Measurements from ENCODE around the gene PRKAR1B. TPM values are rescaled to one million over a fixed set of nuclear protein-coding genes. Genes with fewer than 3 reads are reported as not detected.

The PRKAR1B gene
- total and polyA plus RNA-seq, 10 of the 15 experiments (the other 5 are each of a cell fraction or from before 2014, with no cell fraction given), result 1.4 to 45.6 (median 19.3) TPM

DNA sequence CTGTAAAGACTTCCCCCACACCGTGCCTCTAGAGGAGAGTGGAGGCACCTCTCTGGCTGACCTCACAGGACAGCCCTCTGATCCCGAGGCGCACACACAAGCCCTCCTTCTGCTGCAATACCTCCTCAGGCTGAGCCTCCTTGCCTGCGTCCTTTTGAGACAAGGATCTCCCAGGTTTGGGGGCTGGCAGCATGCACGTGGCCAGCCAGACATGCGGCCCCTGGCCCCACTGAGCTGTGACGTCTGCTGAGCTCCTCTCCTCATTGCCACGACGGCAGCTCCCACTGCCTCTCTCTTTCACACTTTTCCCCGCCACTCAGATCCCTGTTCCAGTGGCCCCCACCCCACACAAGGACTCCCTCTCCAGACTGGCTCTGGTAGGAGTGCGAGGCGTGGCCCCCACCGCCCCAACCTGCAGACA lies 12.8 kb downstream of the PRKAR1B start (continued):
- TF ChIP-seq, protein P1, sequence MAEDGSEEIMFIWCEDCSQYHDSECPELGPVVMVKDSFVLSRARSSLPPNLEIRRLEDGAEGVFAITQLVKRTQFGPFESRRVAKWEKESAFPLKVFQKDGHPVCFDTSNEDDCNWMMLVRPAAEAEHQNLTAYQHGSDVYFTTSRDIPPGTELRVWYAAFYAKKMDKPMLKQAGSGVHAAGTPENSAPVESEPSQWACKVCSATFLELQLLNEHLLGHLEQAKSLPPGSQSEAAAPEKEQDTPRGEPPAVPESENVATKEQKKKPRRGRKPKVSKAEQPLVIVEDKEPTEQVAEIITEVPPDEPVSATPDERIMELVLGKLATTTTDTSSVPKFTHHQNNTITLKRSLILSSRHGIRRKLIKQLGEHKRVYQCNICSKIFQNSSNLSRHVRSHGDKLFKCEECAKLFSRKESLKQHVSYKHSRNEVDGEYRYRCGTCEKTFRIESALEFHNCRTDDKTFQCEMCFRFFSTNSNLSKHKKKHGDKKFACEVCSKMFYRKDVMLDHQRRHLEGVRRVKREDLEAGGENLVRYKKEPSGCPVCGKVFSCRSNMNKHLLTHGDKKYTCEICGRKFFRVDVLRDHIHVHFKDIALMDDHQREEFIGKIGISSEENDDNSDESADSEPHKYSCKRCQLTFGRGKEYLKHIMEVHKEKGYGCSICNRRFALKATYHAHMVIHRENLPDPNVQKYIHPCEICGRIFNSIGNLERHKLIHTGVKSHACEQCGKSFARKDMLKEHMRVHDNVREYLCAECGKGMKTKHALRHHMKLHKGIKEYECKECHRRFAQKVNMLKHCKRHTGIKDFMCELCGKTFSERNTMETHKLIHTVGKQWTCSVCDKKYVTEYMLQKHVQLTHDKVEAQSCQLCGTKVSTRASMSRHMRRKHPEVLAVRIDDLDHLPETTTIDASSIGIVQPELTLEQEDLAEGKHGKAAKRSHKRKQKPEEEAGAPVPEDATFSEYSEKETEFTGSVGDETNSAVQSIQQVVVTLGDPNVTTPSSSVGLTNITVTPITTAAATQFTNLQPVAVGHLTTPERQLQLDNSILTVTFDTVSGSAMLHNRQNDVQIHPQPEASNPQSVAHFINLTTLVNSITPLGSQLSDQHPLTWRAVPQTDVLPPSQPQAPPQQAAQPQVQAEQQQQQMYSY (CRISPR knock-in tag; IDR thresholded peaks at IDR 0.05), result no peak
- TF ChIP-seq SIX5 (IDR thresholded peaks at IDR 0.05; ENCODE audit: low read depth, low read length, severe bottlenecking) (no peak), EGR1 (IDR thresholded peaks at IDR 0.05; ENCODE audit: borderline replicate concordance in 1 of 2, low read depth in 2 of 2, low read length in 2 of 2) (no peak), HDGF (IDR thresholded peaks at IDR 0.05) (no peak), RB1 (IDR thresholded peaks at IDR 0.05; ENCODE audit: borderline replicate concordance) (no peak)

DNA sequence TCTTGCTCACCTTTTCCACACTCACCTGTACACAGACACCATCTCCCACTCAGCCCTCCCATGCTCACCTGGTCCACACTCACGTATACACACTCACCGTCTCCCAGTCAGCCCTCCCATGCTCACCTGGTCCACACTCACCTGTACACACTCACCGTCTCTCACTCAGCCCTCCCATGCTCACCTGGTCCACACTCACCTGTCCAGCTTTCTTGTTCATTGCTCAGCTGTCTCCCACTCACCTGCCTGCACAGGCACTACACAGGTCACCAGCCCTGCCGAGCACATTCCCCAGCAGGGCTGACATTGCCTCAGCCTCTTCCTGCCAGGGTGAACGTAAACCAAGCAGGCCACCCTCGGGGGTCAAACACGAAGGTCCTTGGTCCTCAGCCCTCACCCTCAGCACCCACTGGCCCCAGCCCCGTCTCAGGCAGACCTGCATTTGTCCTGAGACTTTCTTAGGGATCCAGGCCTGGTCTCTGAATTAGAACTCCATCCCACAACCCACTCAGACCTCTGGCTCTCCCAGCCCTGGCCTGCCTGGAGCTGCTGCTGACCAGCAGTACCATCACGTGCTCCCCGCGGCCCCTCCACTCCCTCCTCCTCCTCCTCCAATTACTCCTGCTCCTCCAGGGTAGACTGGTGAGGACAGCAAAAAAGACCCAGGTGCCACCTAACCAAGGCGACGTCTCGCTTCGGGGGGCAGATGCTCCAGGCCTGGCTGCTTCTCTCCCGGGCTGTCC lies 13.4 kb downstream of the PRKAR1B start:
- ChIA-PET SMC1A (ENCODE audit: uncharacterized antibody, unreplicated experiment) (no interaction called here), RAD21 (ENCODE audit: unreplicated experiment) (no interaction called here), CTCF (no interaction called here), POLR2A (no interaction called here)
- no TSS peak for BruUV-seq (replicated peaks)
- in situ Hi-C loops (cut with MboI) (no loop called here), intact Hi-C loops (cut with micrococcal nuclease; ENCODE audit: unreplicated experiment) (no loop called here)
- H3K9me3 ChIP-seq (replicated peaks; ENCODE audit: control insufficient read depth, insufficient read depth, low read length), result no peaks in the 10 kb centered on the region
- no peak overlapping the region for H2AFZ ChIP-seq (ENCODE audit: control insufficient read depth, low read depth, low read length)
- no peak overlapping the region for H3K4me2 ChIP-seq (ENCODE audit: control insufficient read depth, insufficient read depth)
- H3K4me1 ChIP-seq (ENCODE audit: control insufficient read depth, insufficient read depth, low read length), result peaks cover 4% of the 10 kb centered on the region; the same call in 1 of the 2 replicates
- no peak for FAIRE-seq
- H3K27ac ChIP-seq (ENCODE audit: control insufficient read depth, insufficient read depth), result no peak overlapping the region
- H3K9ac ChIP-seq (ENCODE audit: control insufficient read depth, insufficient read depth, low read length), result no peak overlapping the region
- DNase-seq (ENCODE audit: low read depth, low spot score), result no peak
- H3K4me3 ChIP-seq, result no peak overlapping the region
- 84% methylated on average over 16 of the region's 16 CpGs for WGBS (ENCODE audit: insufficient coverage, insufficient replicate concordance, low lambda C conversion rate, missing lambda C conversion rate)
- no peaks in the 10 kb centered on the region for H3K79me2 ChIP-seq (ENCODE audit: control insufficient read depth, insufficient read depth, low read length)
- no peaks in the 10 kb centered on the region; a peak in 1 of 4 replicates for H3K36me3 ChIP-seq (ENCODE audit: control insufficient read depth in 2 of 2, insufficient read depth in 2 of 2, low read length in 1 of 2)
- no peaks in the 10 kb centered on the region for H3K27me3 ChIP-seq (replicated peaks in 1 of 2; ENCODE audit: control insufficient read depth in 2 of 2, insufficient read depth in 2 of 2, low read length in 1 of 2)
- no peaks in the 10 kb centered on the region for H4K20me1 ChIP-seq (ENCODE audit: control insufficient read depth, insufficient read depth)
- ATAC-seq, result no peak
- TF ChIP-seq GATAD2B (conservative IDR thresholded peaks at IDR 0.05; ENCODE audit: low read depth), result no peak
- no peak for TF ChIP-seq MTA2 (IDR thresholded peaks at IDR 0.05; ENCODE audit: low read depth)
- TF ChIP-seq, protein P2, sequence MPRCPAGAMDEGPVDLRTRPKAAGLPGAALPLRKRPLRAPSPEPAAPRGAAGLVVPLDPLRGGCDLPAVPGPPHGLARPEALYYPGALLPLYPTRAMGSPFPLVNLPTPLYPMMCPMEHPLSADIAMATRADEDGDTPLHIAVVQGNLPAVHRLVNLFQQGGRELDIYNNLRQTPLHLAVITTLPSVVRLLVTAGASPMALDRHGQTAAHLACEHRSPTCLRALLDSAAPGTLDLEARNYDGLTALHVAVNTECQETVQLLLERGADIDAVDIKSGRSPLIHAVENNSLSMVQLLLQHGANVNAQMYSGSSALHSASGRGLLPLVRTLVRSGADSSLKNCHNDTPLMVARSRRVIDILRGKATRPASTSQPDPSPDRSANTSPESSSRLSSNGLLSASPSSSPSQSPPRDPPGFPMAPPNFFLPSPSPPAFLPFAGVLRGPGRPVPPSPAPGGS (IDR thresholded peaks at IDR 0.05; ENCODE audit: borderline replicate concordance, insufficient read depth, low read depth, low read length, poor library complexity, severe bottlenecking), result no peak
- TF ChIP-seq, protein P3, sequence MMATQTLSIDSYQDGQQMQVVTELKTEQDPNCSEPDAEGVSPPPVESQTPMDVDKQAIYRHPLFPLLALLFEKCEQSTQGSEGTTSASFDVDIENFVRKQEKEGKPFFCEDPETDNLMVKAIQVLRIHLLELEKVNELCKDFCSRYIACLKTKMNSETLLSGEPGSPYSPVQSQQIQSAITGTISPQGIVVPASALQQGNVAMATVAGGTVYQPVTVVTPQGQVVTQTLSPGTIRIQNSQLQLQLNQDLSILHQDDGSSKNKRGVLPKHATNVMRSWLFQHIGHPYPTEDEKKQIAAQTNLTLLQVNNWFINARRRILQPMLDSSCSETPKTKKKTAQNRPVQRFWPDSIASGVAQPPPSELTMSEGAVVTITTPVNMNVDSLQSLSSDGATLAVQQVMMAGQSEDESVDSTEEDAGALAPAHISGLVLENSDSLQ (IDR thresholded peaks at IDR 0.05), result no peak
- TF ChIP-seq KLF5 (IDR thresholded peaks at IDR 0.05; ENCODE audit: partially characterized antibody), result no peak
- no peak for TF ChIP-seq SMC3 (IDR thresholded peaks at IDR 0.05; ENCODE audit: borderline replicate concordance, low read length)
- TF ChIP-seq RAD21 (IDR thresholded peaks at IDR 0.05; ENCODE audit: insufficient read depth, low read depth, low read length), result no peak
- TF ChIP-seq, protein P4, sequence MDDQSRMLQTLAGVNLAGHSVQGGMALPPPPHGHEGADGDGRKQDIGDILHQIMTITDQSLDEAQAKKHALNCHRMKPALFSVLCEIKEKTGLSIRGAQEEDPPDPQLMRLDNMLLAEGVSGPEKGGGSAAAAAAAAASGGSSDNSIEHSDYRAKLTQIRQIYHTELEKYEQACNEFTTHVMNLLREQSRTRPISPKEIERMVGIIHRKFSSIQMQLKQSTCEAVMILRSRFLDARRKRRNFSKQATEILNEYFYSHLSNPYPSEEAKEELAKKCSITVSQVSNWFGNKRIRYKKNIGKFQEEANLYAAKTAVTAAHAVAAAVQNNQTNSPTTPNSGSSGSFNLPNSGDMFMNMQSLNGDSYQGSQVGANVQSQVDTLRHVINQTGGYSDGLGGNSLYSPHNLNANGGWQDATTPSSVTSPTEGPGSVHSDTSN (IDR thresholded peaks at IDR 0.05; ENCODE audit: insufficient replicate concordance, low read depth, low read length), result no peak
- TF ChIP-seq NRF1 (conservative IDR thresholded peaks at IDR 0.05; ENCODE audit: low read depth, low read length), result no peak
- TF ChIP-seq SIX5 (IDR thresholded peaks at IDR 0.05; ENCODE audit: low read depth, low read length, severe bottlenecking), result no peak

All from GM12878 (cell line).